GM19397 (cell line): Measurements from ENCODE around the gene UQCC5.
"Not testable (repeated sequence)": the region's sequence is repeated elsewhere in the genome, so short reads cannot be mapped to it uniquely, and the experiment has no call there.

Experiments
- ATAC-seq: cut with Tn5 transposase; IDR thresholded peaks from one replicate; pipeline ENCODE4 v1.9.1; 2021; ENCODE audit warnings: mild to moderate bottlenecking, moderate library complexity; ENCODE audit not compliant: unreplicated experiment

Gene UQCC5

DNA sequence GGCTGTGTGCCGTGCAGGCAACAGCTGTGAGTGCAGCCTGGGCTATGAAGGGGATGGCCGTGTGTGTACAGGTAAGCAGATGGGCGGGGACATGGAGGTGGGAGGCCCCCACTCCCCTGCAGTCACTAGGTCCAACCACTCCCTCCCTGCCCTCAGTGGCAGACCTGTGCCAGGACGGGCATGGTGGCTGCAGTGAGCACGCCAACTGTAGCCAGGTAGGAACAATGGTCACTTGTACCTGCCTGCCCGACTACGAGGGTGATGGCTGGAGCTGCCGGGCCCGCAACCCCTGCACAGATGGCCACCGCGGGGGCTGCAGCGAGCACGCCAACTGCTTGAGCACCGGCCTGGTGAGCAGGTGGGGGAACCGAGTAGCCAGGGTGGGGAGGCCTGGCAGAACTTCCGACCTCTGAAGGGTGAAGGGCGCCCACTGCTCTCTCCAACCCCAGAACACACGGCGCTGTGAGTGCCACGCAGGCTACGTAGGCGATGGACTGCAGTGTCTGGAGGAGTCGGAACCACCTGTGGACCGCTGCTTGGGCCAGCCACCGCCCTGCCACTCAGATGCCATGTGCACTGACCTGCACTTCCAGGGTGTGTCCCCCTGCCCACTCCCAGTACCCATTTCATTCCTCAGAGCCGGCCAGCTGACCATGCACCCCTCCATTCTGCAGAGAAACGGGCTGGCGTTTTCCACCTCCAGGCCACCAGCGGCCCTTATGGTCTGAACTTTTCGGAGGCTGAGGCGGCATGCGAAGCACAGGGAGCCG, 14.3 kb upstream of the UQCC5 start:
- no peak for ATAC-seq

- no peak for ATAC-seq
Observed at GRCh38 chr3:52522651-52523251, 13.7 kb upstream of the UQCC5 start.

DNA sequence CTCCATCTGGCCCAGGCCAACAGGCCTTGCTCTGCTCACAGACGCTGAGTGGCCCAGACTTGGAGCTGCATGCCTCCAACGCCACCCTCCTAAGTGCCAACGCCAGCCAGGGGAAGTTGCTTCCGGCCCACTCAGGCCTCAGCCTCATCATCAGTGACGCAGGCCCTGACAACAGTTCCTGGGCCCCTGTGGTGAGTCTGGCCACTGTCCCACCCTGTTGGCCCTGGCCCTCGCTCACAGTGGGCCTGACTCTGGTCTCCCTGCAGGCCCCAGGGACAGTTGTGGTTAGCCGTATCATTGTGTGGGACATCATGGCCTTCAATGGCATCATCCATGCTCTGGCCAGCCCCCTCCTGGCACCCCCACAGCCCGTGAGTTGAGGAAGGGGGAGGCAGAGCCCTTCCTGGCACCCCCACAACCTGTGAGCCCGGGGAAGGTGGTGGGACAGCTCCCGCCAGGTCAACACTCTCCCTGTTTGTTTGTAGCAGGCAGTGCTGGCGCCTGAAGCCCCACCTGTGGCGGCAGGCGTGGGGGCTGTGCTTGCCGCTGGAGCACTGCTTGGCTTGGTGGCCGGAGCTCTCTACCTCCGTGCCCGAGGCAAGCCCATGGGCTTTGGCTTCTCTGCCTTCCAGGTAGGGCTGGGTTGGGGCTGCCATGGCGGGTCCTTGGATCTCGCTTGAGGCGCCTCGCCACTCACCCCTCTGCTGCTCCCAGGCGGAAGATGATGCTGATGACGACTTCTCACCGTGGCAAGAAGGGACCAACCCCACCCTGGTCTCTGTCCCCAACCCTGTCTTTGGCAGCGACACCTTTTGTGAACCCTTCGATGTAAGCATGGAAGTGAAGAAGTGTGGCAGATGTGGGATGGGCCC, 12.8 kb upstream of the UQCC5 start:
- no peak for ATAC-seq

DNA sequence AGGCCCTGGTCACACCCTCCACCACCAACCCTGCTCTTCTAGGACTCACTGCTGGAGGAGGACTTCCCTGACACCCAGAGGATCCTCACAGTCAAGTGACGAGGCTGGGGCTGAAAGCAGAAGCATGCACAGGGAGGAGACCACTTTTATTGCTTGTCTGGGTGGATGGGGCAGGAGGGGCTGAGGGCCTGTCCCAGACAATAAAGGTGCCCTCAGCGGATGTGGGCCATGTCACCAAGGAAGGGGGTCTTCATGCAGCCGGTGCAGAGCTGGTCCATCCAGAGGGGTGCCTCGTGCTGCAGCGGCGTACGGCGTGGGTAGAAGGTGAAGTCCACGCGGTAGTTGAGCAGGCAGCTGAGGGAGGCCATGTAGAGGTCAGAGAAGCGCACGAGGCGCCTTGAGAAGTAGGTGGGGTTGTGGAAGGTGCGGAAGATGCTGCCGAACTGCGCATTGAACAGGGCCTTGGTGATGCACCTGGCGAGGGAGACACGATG, 12.1 kb upstream of the UQCC5 start:
- ATAC-seq = no peak

DNA sequence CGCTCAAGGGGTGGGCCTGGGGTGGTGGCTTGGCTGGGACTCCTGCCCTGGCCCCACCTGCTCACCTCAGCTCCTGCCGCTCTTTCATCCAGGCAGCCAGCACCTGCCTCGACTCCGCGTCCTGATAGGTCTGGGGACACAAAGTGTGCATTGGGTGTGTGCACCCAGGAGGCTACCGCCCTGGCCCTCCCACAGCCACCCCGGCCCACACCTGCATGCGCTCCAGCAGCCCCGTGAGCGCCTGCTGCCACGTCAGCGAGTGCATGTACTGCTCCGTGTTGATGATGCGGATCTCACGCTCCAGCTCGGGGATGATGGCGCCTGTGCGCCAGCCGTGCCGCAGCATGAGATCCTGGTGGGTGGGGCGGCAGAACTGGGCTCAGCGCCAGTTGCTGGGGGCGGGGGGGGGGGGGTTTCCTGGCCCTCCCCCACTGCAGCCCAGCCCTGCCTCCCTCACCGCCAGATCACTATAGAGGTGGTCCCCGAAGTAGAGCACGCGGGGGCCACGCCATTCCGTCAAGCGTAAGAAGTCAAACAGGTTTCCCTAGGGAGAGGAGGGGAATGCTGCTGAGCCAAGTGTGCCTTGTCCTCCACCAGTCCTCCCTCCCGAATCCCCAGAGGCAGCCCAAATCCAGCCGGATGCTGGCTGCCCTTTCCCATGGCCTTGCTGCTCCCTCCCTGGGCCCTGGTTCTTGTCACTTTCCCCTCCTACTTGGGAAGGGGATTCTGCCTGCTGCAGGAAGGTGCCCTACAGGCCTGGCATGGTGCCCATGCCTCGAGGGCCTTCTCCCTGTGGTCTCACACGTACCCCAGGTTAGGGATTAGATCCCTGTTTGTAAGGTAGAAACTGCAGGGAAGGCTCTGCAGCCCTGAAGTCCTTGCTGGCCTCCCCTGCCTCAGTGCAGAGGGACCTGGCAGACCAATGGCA, 11.4 kb upstream of the UQCC5 start:
- ATAC-seq = no peak

GRCh38 chr3:52525680-52526561, 10.5 kb upstream of the UQCC5 start:
- ATAC-seq = no peak

GRCh38 chr3:52526671-52527038, 9.8 kb upstream of the UQCC5 start:
- ATAC-seq = not testable (repeated sequence)

DNA sequence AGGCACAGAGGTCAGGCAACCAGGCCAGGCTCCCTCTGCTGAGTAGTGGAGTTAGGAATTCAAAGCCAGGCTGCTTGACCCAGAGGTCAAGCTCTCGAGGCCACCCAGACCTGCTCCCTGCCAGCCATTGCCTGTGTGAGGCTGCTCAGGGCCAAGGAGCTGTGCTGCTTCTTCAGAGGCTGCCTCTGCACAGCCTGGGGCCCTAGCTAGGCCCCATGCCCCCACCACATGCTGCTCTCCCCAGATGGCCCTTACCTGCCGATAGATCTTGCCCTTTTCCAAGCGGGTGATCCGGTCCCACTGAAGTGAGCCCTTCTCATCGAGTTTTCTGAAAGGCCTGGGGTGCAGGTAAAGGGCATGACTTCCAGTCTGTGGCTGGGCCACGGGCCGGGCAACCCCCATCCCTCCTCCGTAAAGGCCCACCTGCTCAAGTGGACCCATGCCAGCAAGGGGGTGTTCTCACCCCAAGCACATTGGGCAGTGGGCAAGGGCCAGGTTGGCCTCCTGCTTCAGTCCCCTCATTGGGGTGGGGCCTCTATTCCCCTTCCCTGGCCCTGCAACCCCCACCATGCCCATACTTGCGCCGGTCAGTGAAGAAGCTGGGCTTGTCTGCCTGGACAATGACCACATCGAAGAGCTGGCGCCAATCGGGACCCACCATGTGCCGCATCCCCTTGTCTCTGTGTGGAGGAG, 9.2 kb upstream of the UQCC5 start:
- no peak for ATAC-seq

DNA sequence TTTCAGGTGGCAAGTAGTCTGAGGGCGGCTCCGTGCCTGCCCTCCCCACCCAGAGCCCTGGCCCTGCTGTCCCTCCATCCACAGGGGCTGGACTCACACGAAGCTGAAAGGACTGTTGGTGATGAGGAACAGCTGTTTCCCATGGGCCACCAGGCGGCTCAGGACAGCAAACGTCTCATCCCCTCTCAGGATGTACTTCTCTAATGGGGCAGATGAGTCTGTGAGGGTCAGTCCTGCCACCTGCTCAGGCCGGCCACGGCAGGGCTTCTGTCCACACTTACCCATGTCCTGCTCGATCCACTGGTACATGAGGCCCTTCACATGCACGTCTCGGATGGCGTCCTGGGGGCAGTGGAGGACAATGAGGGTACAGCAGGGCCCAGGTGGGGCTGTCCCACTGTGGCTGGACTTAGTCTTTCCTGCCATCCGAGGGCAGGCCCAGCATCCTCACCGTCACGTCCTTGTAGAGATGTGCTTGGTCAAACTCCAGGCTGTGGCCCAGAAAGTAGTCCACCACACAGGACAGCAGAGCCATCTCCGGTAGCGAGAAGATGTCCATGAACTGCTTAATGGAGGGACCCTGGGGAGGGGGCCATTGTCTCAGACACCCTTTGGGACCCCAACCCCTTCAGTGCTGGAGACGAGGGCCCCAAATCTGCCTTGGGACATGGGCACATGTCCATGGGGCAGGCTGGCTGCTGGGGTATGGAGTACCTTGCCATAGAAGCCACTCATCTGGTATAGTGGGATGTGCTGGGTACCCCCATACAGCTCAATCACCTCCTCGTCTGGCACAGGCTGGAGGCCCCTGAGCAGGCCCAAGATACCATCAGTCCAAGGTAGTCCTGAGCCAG, 8.4 kb upstream of the UQCC5 start:
- no peak for ATAC-seq

DNA sequence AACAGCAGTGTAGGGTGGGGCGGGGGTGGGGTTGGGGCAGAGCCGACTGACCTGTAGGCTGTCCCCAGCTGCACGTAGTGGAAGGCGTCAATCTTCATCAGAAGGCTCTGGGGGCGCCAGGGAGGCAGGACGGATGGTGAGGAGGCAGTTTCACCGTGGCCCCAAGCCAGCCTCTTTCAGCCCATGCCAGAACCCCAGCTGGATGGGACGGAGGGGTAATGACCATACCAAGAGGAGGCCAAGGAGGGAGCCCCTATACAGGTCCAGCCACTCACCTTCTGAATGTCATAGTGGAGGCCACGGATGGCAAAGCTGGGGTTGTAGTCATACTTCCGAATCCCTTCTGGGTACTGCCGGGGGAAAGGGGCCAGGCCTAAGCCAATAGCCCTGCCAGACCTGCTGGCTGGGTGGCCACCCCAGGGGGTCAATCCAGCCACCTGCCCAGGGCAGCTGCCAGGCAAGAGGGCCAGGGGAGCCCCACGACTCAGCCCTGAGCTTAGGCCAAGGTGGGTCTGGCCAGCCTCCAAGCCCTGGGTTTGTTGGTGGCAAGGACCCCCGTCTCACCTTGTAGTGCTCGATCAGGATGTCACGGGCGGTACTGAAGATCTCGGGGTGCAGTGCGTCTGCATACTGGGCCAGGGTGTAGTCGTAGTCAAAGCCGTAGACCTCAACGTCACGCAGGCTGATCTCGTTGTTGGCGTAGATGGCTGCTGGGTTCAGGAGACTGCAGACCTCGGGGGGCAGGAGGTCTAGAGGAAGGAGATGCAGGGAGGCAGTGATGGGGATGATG, 7.6 kb upstream of the UQCC5 start:
- ATAC-seq = no peak

DNA sequence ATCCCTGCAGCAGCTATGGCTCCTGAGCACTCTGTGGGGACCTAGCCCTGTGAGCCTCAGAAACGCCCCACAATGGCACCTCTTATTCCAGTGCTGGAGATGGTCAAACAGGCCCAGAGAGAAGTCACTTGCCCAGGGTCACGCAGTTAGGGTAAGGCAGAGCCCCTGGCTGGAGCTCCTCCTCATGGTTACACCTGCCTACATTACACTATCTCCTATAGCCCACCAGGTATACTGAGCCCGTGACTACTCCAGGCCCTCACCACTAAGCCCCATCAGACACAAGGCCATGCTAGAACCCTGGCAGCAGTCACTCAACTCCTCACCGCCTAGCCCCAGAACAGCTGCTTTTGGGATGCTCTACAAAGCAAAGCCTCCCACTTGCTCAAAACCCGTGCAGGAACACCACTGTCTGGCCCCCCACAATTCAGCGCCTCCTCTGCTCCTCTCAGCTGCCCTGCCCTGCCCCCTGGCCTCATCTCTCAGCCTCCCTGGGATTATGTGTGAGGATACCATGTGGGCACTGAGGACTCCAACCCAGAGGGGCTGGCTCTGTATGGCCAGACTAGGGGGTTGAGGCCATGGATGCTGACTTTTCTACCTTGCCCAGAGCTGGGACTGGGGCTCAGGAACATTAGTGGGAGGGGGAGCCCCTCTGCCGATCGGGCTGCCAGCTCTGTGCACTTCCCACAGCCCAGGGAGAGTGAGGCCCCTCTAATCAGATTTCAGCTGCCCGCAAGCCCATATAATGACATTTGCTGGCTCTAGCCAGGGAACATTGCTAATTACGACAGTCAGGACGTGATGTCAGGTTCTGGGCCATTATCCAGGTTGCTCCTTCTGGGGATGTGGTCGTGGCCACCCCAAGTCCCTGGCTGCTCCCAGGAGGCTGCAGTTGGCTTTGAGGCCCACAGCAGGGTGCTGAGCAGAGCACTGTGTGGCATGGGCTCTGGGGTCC, 6.8 kb upstream of the UQCC5 start:
- no peak for ATAC-seq

DNA sequence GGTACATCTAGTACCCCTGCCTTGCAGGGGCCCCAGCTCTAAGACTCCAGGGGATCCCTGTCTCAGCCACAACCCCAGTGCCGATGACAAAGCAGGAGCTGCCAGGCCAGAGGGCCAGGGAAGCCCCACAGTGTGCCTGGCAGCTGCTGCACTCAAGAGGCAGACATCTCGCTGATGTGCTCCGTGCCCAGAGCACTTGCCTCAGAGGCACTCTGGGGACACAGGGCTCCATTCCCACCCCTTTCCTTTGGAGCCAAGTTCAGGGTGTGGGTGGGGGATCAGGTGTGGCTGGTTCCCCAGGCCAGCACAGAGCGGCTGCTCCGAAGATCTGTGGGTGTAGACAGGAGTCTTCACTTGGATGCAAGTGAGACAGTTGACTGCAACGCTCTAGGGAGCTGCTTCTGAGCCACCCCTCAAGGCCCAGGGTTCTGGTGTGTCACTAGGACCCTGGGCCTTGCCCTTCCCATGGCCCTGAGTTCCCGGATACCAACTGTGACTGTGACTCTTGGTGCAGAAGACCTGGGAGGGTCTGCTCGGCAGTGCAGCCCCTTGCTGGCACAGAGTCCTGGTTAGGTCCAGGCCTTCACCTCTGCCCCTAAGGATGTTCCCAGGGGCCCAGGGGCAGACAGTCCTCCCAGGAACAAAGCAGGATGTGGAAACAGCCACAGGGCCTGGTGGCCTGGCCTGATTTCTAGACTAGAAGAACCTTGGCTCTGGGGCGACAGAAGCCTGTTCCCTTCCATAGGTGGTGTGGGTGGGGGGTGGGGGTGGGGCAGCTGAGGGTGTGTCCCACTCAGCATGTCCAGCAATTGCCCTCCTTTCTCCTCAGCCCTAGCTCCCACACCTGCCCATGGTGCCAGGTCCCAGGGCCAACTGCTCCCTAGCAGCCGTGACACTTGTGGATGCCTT, 5.2 kb upstream of the UQCC5 start:
- ATAC-seq = no peak

GRCh38 chr3:52531860-52532516, 4.4 kb upstream of the UQCC5 start:
- no peak for ATAC-seq

DNA sequence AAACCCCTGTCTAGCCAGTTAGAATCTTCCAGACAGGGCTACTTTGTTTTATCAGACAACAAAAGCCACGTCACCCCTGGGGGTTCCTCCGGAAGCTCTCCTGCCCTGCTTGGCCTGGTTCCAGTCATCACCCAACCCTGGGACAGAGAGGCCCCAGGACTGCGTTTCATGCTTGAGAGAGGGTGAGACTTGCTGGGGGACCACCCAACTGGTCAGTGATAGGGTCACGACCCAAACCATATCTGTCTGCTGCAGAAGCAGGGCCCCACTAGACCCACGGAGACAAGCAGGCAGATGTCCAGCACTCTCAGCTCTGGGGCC, 3.9 kb upstream of the UQCC5 start:
- ATAC-seq = no peak
